Measurements from ENCODE around the gene TXLNB. TPM values are rescaled to one million over a fixed set of nuclear protein-coding genes. Genes with fewer than 3 reads are reported as not detected.

Gene TXLNB
- under 0.01 and 0.22 TPM in 2 replicates for total RNA-seq

DNA sequence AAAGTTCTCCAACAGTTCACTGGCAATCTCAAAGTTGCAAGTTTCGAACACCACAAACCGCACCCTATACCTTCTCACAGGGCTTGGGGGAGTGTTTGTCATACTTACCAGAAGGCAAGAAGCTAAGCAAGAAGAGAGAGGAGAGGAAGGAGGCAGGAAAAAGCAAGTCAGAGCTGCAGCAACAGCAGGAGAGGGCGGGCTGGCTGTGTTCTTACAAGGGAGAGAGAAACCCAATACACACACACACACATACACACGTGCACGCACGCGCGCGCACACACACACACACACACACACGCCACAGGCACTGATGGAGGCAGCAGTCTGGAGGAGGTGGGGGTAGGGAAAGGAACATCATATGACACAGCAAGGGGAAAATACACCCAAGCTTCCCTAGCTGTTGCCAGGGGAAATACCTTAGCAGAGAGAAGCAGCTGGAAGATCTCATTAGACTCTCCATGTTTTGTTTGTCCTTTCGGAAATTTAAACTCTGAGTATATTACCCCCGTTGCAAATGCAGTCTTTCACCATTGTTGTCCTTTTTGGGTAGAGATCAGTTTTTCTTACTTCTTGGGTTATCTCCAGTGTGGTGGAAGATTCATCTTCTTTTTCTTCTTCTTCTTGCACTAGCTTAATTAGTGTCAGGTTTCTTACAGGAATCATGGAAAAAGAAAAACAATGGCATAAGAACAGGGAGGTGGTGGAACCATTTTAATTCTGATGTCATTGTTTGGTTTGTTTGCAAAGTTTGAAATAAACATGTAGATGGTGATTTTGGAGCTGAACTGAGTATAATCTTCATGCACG, at the start of gene TXLNB:
TSS of gene TXLNB (minus strand) at position 186 of the 807 bp plus-strand sequence. CDS start 3,099 bp downstream, outside the sequence.

Other genes with a start within 250 kb of the TXLNB start
- gene HECA, start 156.9 kb downstream of the TXLNB start, total RNA-seq: 27.3 and 36.8 TPM in 2 replicates
- gene CITED2, start 82.7 kb upstream of the TXLNB start, total RNA-seq: 47.6 and 57.9 TPM in 2 replicates

All from thoracic aorta endothelial cell (primary cell).